MM.1S (cell line): ENCODE measurements around the gene MFAP1.

Experiments used
- DNase-seq: peaks from one replicate; pipeline ENCODE4 v3.0.0-alpha.2; 2015
- H2AFZ ChIP-seq: fragments of 300-600 bp; sonication (generic); 2 replicates; pipeline ENCODE4 v1.6.0; 2016; ENCODE audit warnings: antibody characterized with exemption, low read length
- H3F3A ChIP-seq: fragments of 300-600 bp; sonication (generic); 2 replicates; pipeline ENCODE4 v1.6.1; 2016; ENCODE audit warnings: mild to moderate bottlenecking, antibody characterized with exemption, low read length, moderate library complexity, mixed read lengths; ENCODE audit not compliant: insufficient read depth
- H3K27ac ChIP-seq: fragments of 300-600 bp; sonication (generic); 2 replicates; pipeline ENCODE4 v1.5.1; 2016; ENCODE audit warnings: mild to moderate bottlenecking, low read length
- H3K27me3 ChIP-seq: fragments of 300-600 bp; sonication (generic); replicated peaks from 2 replicates; pipeline ENCODE4 v1.6.0; 2016; ENCODE audit warnings: low read length; ENCODE audit not compliant: insufficient read depth
- H3K36me3 ChIP-seq: fragments of 300-600 bp; sonication (generic); replicated peaks from 2 replicates; pipeline ENCODE4 v1.6.1; 2016; ENCODE audit warnings: mild to moderate bottlenecking, low read length, mixed read lengths; ENCODE audit not compliant: insufficient read depth
- H3K4me1 ChIP-seq: fragments of 300-600 bp; sonication (generic); 2 replicates; pipeline ENCODE4 v1.6.1; 2016; ENCODE audit warnings: low read length, mixed read lengths
- H3K4me2 ChIP-seq: fragments of 300-600 bp; sonication (generic); 2 replicates; pipeline ENCODE4 v1.6.0; 2016; ENCODE audit warnings: low read depth, low read length
- H3K4me3 ChIP-seq: fragments of 300-600 bp; sonication (generic); 2 replicates; pipeline ENCODE4 v1.5.1; 2016; ENCODE audit warnings: low read length, mixed read lengths
- H3K79me2 ChIP-seq: fragments of 300-600 bp; sonication (generic); 2 replicates; pipeline ENCODE4 v1.6.1; 2016; ENCODE audit warnings: mixed run types, low read length, mixed read lengths
- H3K9ac ChIP-seq: fragments of 300-600 bp; sonication (generic); 2 replicates; pipeline ENCODE4 v1.6.1; 2016; ENCODE audit warnings: low read length, mixed read lengths
- H3K9me2 ChIP-seq: fragments of 300-600 bp; sonication (generic); replicated peaks from 2 replicates; pipeline ENCODE4 v1.6.1; 2016; ENCODE audit warnings: mild to moderate bottlenecking, low read length, mixed read lengths; ENCODE audit not compliant: insufficient read depth
- H3K9me3 ChIP-seq: fragments of 300-600 bp; sonication (generic); replicated peaks from 2 replicates; pipeline ENCODE4 v1.6.1; 2016; ENCODE audit warnings: mild to moderate bottlenecking, low read length, mixed read lengths; ENCODE audit not compliant: insufficient read depth
- H4K20me1 ChIP-seq: fragments of 300-600 bp; sonication (generic); 2 replicates; pipeline ENCODE4 v1.6.1; 2016; ENCODE audit warnings: mild to moderate bottlenecking, low read length, moderate library complexity, mixed read lengths; ENCODE audit not compliant: insufficient read depth
- CTCF ChIP-seq: fragments of 300-600 bp; sonication (generic); IDR thresholded peaks from 2 replicates; pipeline ENCODE4 v1.5.1; 2016; ENCODE audit warnings: antibody characterized with exemption, low read length, mixed read lengths
- EZH2 ChIP-seq: fragments of 300-600 bp; sonication (generic); optimal IDR thresholded peaks from 2 replicates; pipeline ENCODE3; 2017; ENCODE audit warnings: low read depth, mild to moderate bottlenecking, antibody characterized with exemption, low read length, mixed read lengths
- EZH2phosphoT487 ChIP-seq: fragments of 300-600 bp; sonication (generic); IDR thresholded peaks from 2 replicates; pipeline ENCODE4 v1.6.1; 2018; ENCODE audit warnings: antibody characterized with exemption, low read length

Gene MFAP1

GRCh38 chr15:43794269-43795037 lies 30.0 kb downstream of the MFAP1 start:
- no peak for DNase-seq
- Histone ChIP-seq H2AFZ (no peak overlapping the region), H3K79me2 (peaks cover 31% of the 10 kb centered on the region), H3K27me3 (no peaks in the 10 kb centered on the region), H3K27ac (no peak overlapping the region), H3K4me2 (no peak overlapping the region), H3K4me1 (peaks cover 9% of the 10 kb centered on the region), H3K9me2 (no peaks in the 10 kb centered on the region), H3K36me3 (no peaks in the 10 kb centered on the region), H3F3A (peaks cover 13% of the 10 kb centered on the region), H3K4me3 (no peak overlapping the region), H3K9ac (no peak overlapping the region), H4K20me1 (no peaks in the 10 kb centered on the region), H3K9me3 (no peaks in the 10 kb centered on the region)
- TF ChIP-seq CTCF: no peak
- no peak for TF ChIP-seq EZH2phosphoT487
- no peak for TF ChIP-seq EZH2

DNA sequence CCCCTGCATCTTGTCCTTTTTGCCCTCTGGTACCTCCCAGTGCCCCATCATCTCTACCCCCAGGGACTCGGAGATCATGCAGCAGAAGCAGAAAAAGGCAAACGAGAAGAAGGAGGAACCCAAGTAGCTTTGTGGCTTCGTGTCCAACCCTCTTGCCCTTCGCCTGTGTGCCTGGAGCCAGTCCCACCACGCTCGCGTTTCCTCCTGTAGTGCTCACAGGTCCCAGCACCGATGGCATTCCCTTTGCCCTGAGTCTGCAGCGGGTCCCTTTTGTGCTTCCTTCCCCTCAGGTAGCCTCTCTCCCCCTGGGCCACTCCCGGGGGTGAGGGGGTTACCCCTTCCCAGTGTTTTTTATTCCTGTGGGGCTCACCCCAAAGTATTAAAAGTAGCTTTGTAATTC lies 30.8 kb downstream of the MFAP1 start:
- Histone ChIP-seq H4K20me1 (no peaks in the 10 kb centered on the region), H3K36me3 (no peaks in the 10 kb centered on the region), H3K27me3 (no peaks in the 10 kb centered on the region), H3K9ac (no peak overlapping the region; the same call in 1 of the 2 replicates), H3K4me3 (peak overlapping the region; percentile 100; the same call in 1 of the 2 replicates), H3K79me2 (peaks cover 31% of the 10 kb centered on the region), H3F3A (peaks cover 18% of the 10 kb centered on the region), H3K9me2 (no peaks in the 10 kb centered on the region), H3K4me1 (peaks cover 13% of the 10 kb centered on the region), H3K4me2 (peak overlapping the region; percentile 91; the same call in 1 of the 2 replicates), H3K9me3 (no peaks in the 10 kb centered on the region), H3K27ac (no peak overlapping the region), H2AFZ (no peak overlapping the region)
- TF ChIP-seq EZH2 (no peak), CTCF (no peak), EZH2phosphoT487 (no peak)
- DNase-seq: no peak

DNA sequence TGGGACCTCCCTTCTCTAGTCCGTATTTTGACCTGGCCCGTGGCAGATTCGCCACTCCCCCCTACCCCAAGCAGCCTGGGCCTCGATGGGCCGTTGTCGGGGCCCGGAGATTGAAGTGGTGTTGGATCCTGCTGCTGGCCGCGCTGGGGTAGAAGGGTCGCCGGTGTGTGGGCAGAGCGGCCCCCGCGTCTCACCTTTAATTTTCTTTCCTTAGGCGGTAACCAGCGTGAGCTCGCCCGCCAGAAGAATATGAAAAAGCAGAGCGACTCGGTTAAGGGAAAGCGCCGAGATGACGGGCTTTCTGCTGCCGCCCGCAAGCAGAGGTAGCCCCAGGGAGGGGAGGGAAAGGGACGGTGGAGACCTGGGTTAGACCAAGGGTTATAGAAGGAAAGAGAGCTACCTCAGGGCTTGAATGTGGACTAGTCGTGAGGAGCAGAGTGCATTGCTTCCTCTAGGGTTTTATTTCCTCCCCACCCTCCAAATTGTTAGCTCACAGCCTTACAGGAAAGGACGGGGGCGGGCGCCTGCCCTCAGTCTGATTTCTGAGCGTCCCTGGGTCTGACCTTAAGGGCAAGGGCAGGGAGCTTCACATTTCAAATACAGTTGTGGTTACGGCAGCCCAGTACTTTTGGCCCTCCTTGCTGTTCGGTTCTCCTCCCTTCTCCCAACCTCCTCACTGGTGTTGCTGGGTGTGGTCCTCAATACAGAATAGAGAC lies 31.6 kb downstream of the MFAP1 start:
- no peak for DNase-seq
- peak overlapping the region; percentile 91 for H3K4me2 ChIP-seq
- H3K9me2 ChIP-seq: no peaks in the 10 kb centered on the region
- H3K36me3 ChIP-seq: no peaks in the 10 kb centered on the region
- no peaks in the 10 kb centered on the region for H4K20me1 ChIP-seq
- peaks cover 13% of the 10 kb centered on the region for H3K4me1 ChIP-seq
- peaks cover 17% of the 10 kb centered on the region for H3F3A ChIP-seq
- no peaks in the 10 kb centered on the region for H3K27me3 ChIP-seq
- peak overlapping the region; percentile 99 for H3K9ac ChIP-seq
- H2AFZ ChIP-seq: peak overlapping the region; percentile 59
- H3K79me2 ChIP-seq: peaks cover 31% of the 10 kb centered on the region
- TF ChIP-seq EZH2phosphoT487 (no peak), EZH2 (no peak), CTCF (no peak)
- H3K9me3 ChIP-seq: no peaks in the 10 kb centered on the region
- peak overlapping the region; percentile 71; the same call in 1 of the 2 replicates for H3K27ac ChIP-seq
- peak overlapping the region; percentile 100 for H3K4me3 ChIP-seq
